ENCODE measurements around the gene TAF6. TPM values are rescaled to one million over a fixed set of nuclear protein-coding genes. Genes with fewer than 3 reads are reported as not detected.

TAF6 gene
- total and polyA plus RNA-seq, 9 of the 15 experiments (the other 6 are each of a cell fraction or from before 2014, with no cell fraction given) = 0.78 to 78.7 (median 21.3) TPM

DNA sequence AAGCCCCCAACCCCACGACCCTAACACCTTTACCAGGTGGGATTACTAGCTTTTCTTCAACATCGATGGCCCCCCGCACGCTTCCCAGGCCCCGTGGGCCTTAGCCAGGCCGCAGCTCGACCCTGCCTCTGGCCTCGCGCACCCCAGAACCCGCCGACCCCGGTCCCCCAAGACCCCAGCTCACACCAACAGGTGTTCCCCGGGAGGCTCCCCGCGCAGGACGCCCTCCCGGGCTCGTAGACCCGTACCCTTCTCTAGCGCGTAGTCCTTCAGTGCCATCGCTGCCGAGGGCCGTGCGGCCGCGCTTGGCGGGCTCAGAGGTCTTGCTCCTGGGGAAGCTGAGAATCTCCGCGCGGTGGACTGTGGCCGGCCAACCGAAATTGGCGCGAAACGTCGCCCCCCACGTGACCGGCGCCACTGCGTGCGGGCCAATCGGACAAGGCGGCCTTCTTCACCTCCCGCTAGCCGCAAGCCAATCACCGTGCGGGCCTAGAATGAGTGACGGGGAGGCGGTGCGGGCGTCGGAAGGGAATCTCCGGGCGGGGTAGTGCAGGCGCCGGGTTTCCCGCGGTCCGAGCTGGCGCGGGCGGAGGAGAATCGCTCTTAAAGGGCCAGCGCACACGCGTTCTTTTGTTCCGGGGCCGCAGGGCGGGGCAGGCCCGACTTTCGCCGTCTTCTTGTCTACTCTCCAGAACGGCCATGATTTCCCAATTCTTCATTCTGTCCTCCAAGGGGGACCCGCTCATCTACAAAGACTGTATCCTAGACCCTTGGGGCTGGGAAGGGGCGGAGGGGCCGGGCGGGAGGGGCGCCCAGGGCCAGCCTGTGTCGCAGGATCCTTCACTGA, 17.9 kb downstream of the TAF6 start, which contains the start of the genes AP4M1 and MCM7 (continued):
- TF ChIP-seq KDM5B (IDR thresholded peaks at IDR 0.05; ENCODE audit: insufficient replicate concordance, low read depth, low read length) (peak; percentile 52), ZNF24 (IDR thresholded peaks at IDR 0.05) (no peak), NFYB (IDR thresholded peaks at IDR 0.05; ENCODE audit: extremely low read depth, insufficient read length) (peak; percentile 96), SETDB1 (IDR thresholded peaks at IDR 0.05; ENCODE audit: low read length) (no peak), ZKSCAN8 (CRISPR knock-in tag; IDR thresholded peaks at IDR 0.05) (no peak), PML (IDR thresholded peaks at IDR 0.05; ENCODE audit: low read length) (peak; percentile 82), ZNF431 (CRISPR knock-in tag; IDR thresholded peaks at IDR 0.05) (no peak), SIN3B (IDR thresholded peaks at IDR 0.05; ENCODE audit: low read depth) (peak; percentile 61), DPF2 (IDR thresholded peaks at IDR 0.05) (no peak), ZNF408 (CRISPR knock-in tag; IDR thresholded peaks at IDR 0.05; ENCODE audit: low read depth) (no peak), ATF7 (IDR thresholded peaks at IDR 0.05) (peak; percentile 47), MAFF (IDR thresholded peaks at IDR 0.05; ENCODE audit: low read length) (no peak), NCOA1 (IDR thresholded peaks at IDR 0.05; ENCODE audit: low read depth) (no peak), FIP1L1 (IDR thresholded peaks at IDR 0.05; ENCODE audit: low read depth, low read length, poor library complexity, severe bottlenecking) (peak; percentile 62), CHD4 (IDR thresholded peaks at IDR 0.05; ENCODE audit: insufficient read depth, insufficient replicate concordance, low read depth, low read length, poor library complexity, severe bottlenecking) (no peak), NFIC (IDR thresholded peaks at IDR 0.05) (0 out of 2 replicates have a peak, but pooled peaks have one; percentile 29), MYC (IDR thresholded peaks at IDR 0.05; ENCODE audit: low read depth, low read length) (peak; percentile 84), MYC (CRISPR knock-in tag; IDR thresholded peaks at IDR 0.05; ENCODE audit: borderline replicate concordance, low read depth) (peak; percentile 93; the same call in 1 of the 2 replicates), ZNF785 (CRISPR knock-in tag; IDR thresholded peaks at IDR 0.05) (no peak), MXI1 (IDR thresholded peaks at IDR 0.05; ENCODE audit: low read depth, low read length) (0 out of 2 replicates have a peak, but pooled peaks have one; percentile 60), TAF1 (IDR thresholded peaks at IDR 0.05; ENCODE audit: control insufficient read depth, extremely low read depth, insufficient read depth, low read length, severe bottlenecking) (peak; percentile 84), BMI1 (IDR thresholded peaks at IDR 0.05; ENCODE audit: low read length) (no peak), ZBTB1 (CRISPR knock-in tag; IDR thresholded peaks at IDR 0.05; ENCODE audit: borderline replicate concordance, low read depth) (peak; percentile 63; the same call in 1 of the 2 replicates)
- TF ChIP-seq, protein P1, sequence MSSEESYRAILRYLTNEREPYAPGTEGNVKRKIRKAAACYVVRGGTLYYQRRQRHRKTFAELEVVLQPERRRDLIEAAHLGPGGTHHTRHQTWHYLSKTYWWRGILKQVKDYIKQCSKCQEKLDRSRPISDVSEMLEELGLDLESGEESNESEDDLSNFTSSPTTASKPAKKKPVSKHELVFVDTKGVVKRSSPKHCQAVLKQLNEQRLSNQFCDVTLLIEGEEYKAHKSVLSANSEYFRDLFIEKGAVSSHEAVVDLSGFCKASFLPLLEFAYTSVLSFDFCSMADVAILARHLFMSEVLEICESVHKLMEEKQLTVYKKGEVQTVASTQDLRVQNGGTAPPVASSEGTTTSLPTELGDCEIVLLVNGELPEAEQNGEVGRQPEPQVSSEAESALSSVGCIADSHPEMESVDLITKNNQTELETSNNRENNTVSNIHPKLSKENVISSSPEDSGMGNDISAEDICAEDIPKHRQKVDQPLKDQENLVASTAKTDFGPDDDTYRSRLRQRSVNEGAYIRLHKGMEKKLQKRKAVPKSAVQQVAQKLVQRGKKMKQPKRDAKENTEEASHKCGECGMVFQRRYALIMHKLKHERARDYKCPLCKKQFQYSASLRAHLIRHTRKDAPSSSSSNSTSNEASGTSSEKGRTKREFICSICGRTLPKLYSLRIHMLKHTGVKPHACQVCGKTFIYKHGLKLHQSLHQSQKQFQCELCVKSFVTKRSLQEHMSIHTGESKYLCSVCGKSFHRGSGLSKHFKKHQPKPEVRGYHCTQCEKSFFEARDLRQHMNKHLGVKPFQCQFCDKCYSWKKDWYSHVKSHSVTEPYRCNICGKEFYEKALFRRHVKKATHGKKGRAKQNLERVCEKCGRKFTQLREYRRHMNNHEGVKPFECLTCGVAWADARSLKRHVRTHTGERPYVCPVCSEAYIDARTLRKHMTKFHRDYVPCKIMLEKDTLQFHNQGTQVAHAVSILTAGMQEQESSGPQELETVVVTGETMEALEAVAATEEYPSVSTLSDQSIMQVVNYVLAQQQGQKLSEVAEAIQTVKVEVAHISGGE (CRISPR knock-in tag; IDR thresholded peaks at IDR 0.05) = peak in 1 of 3 experiments; percentile 45; a peak in 1 of 6 replicates

Measured in K562 (cell line).